Naive thymus-derived CD4-positive, alpha-beta T cell (primary cell): Measurements from ENCODE around the gene TMIGD2. TPM values are rescaled to one million over a fixed set of nuclear protein-coding genes. Genes with fewer than 3 reads are reported as not detected.

Source experiments
- ATAC-seq: fragments of 150-1000 bp; cut with Tn5 transposase; 2 replicates; pipeline ENCODE4 v1.10.0; 2021; ENCODE audit warnings: mild to moderate bottlenecking, moderate library complexity
- CTCF ChIA-PET: fragments of 350-600 bp; sonication (Branson Sonifier 250); formaldehyde crosslinking; loops from one replicate; lab custom pipeline; 2021; ENCODE audit warnings: antibody characterized with exemption; lab: Charles Lee
- POLR2A ChIA-PET: fragments of 350-600 bp; sonication (Branson Sonifier 250); formaldehyde crosslinking; loops from one replicate; lab custom pipeline; 2021; ENCODE audit warnings: antibody characterized with exemption, inconsistent platforms; lab: Charles Lee
- DNase-seq, 9 donors: peaks; one replicate each; pipeline versions ENCODE4 v3.0.0 to v3.0.0-alpha.2; 2020 to 2022; ENCODE audit warnings: mixed read lengths in 1 of 9
- H3K27ac ChIP-seq: one replicate; pipeline ENCODE4 v1.7.0; 2013; ENCODE audit warnings: mild to moderate bottlenecking, low read depth, low read length, moderate library complexity
- H3K27me3 ChIP-seq, 2 donors: one replicate each; pipeline ENCODE4 v1.7.0; 2013; ENCODE audit warnings: low read length in 2 of 2, mild to moderate bottlenecking in 2 of 2, moderate library complexity in 2 of 2; ENCODE audit not compliant: control insufficient read depth in 2 of 2, insufficient read depth in 2 of 2
- H3K36me3 ChIP-seq, 3 experiments: 1 replicate in 2 of 3; 2 replicates in 1 of 3; pipeline ENCODE4 v1.7.0; 2013; ENCODE audit warnings: low read length in 3 of 3, mild to moderate bottlenecking in 3 of 3, moderate library complexity in 1 of 3; ENCODE audit not compliant: insufficient read depth in 3 of 3, control insufficient read depth in 2 of 3
- H3K4me1 ChIP-seq, 2 donors: one replicate each; pipeline ENCODE4 v1.7.0; 2013; ENCODE audit warnings: low read length in 2 of 2, mild to moderate bottlenecking in 2 of 2, moderate library complexity in 1 of 2; ENCODE audit not compliant: control insufficient read depth in 2 of 2, insufficient read depth in 2 of 2
- H3K4me3 ChIP-seq: 2 replicates; pipeline ENCODE4 v1.7.0; 2013; ENCODE audit warnings: mild to moderate bottlenecking, low read length
- H3K9me3 ChIP-seq, 3 experiments: 1 replicate in 2 of 3; 2 replicates in 1 of 3; pipeline ENCODE4 v1.7.0; 2013; ENCODE audit warnings: low read length in 3 of 3; ENCODE audit not compliant: control insufficient read depth in 2 of 3
- H3K27ac Mint-ChIP-seq, 9 donors: one replicate each; pipeline ENCODE4 v1.8.0; 2020 to 2022; ENCODE audit warnings: mixed read lengths in 9 of 9, mild to moderate bottlenecking in 8 of 9, moderate library complexity in 5 of 9, inconsistent platforms in 2 of 9
- H3K27me3 Mint-ChIP-seq, 5 donors: one replicate each; pipeline ENCODE4 v1.8.0; 2021 to 2022; ENCODE audit warnings: mixed read lengths in 5 of 5, mild to moderate bottlenecking in 1 of 5
- H3K36me3 Mint-ChIP-seq, 5 donors: one replicate each; pipeline ENCODE4 v1.8.0; 2020 to 2022; ENCODE audit warnings: mixed read lengths in 5 of 5, mild to moderate bottlenecking in 3 of 5, inconsistent platforms in 1 of 5
- H3K4me1 Mint-ChIP-seq, 7 donors: one replicate each; pipeline ENCODE4 v1.8.0; 2020 to 2022; ENCODE audit warnings: mixed read lengths in 7 of 7, mild to moderate bottlenecking in 3 of 7, inconsistent platforms in 1 of 7
- H3K4me3 Mint-ChIP-seq, 10 donors: one replicate each; pipeline ENCODE4 v1.8.0; 2020 to 2022; ENCODE audit warnings: mild to moderate bottlenecking in 10 of 10, mixed read lengths in 10 of 10, moderate library complexity in 6 of 10, inconsistent platforms in 2 of 10
- H3K9me3 Mint-ChIP-seq, 11 donors: one replicate each; pipeline ENCODE4 v1.8.0; 2020 to 2022; ENCODE audit warnings: mixed read lengths in 11 of 11, mild to moderate bottlenecking in 4 of 11, inconsistent platforms in 1 of 11, moderate library complexity in 1 of 11
- intact Hi-C, 2 donors: fragments of 100-400 bp; cut with micrococcal nuclease; formaldehyde crosslinking; loops; one replicate each; pipeline ENCODE4 v1.15.1; 2023
- polyA plus RNA-seq, 2 donors: library from polyadenylated mRNA; unstranded; fragments of 300-500 nt; fragmentation: Illumina TruSeq; gene quantifications; one replicate each; pipeline ENCODE4 v1.2.3, GENCODE V29; 2021
- total RNA-seq, 6 experiments: library from RNA in 5 of 6; stranded (reverse) in 5 of 6; gene quantifications; 1 replicate in 5 of 6; 2 replicates in 1 of 6; pipeline ENCODE4 v1.2.3 and lab custom pipeline; 2021 to 2026

The TMIGD2 gene
- total and polyA plus RNA-seq, 7 experiments from 2014 or later: 22.3 to 107 (median 48.2) TPM

DNA sequence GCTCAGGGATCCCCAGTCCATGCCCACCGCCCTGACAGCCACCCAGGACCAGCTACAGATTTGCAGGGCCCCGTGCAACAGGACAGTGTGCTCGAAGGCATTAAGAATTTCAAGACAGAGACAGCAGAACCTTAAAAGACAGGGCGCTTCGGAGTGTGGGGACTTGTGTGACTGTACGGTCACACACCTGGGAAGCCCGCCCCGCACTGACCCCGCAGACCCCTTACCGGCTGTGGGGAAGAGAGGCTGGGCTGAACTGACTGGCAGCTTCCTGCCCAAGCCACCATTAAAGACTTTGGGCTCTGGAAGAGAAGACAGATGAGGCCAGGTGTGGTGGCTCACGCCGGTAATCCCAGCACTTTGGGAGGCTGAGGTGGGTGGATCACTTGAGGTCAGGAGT lies 22.0 kb upstream of the TMIGD2 start:
- H3K4me1 ChIP-seq: peaks cover 11 to 14% of the 10 kb centered on the region in 2 donors
- intact Hi-C loops: no loop called here
- CTCF ChIA-PET: no interaction called here
- no peaks in the 10 kb centered on the region for H3K27me3 ChIP-seq
- POLR2A ChIA-PET: no interaction called here
- Mint-ChIP-seq H3K9me3 (peaks cover 0 to 17% (median 0%) of the 10 kb centered on the region in 11 donors), H3K27ac (no peak overlapping the region), H3K4me3 (no peak overlapping the region), H3K27me3 (peaks cover 0 to 4% (median 0%) of the 10 kb centered on the region in 5 donors), H3K4me1 (peaks cover 16 to 30% (median 24%) of the 10 kb centered on the region in 7 donors), H3K36me3 (peaks cover 0 to 19% (median 0%) of the 10 kb centered on the region in 5 donors)
- no peak overlapping the region for H3K27ac ChIP-seq
- H3K4me3 ChIP-seq: no peak overlapping the region
- DNase-seq (no peak), ATAC-seq (no peak)
- no peaks in the 10 kb centered on the region for H3K36me3 ChIP-seq
- no peaks in the 10 kb centered on the region for H3K9me3 ChIP-seq

DNA sequence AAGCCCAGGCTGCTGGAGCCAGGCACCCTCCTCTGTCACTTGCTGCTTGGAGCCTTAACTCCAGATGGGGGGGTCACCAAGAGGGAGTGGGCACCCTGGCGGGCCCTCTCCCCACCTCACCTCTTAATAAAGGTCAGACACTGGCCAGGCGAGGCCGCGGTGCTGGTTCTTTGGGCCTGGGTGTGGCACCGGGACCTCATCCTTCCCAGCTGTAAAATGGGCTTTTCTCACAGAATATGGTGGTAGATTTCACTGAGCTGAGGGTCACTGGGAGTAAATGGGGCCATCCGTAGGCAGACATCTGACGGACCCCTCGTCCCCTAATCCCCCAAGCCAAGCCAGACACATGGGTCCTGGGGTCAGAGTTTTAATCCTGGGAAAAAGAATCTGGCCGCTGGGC lies 21.5 kb upstream of the TMIGD2 start:
- peaks cover 0 to 4% (median 0%) of the 10 kb centered on the region in 5 donors for H3K27me3 Mint-ChIP-seq
- peak overlapping the region in 1 of 10 donors; percentile 34 for H3K4me3 Mint-ChIP-seq
- Histone ChIP-seq H3K9me3 (no peaks in the 10 kb centered on the region), H3K27me3 (no peaks in the 10 kb centered on the region), H3K27ac (no peak overlapping the region), H3K4me3 (no peak overlapping the region), H3K36me3 (no peaks in the 10 kb centered on the region), H3K4me1 (peaks cover 11 to 14% of the 10 kb centered on the region in 2 donors)
- H3K36me3 Mint-ChIP-seq: peaks cover 0 to 24% (median 0%) of the 10 kb centered on the region in 5 donors
- intact Hi-C loops: no loop called here
- ATAC-seq (no peak), DNase-seq (no peak)
- CTCF ChIA-PET: no interaction called here
- H3K9me3 Mint-ChIP-seq: peaks cover 0 to 19% (median 0%) of the 10 kb centered on the region in 11 donors
- POLR2A ChIA-PET: interaction anchor here (0.9 to 1.4 kb wide), 2 partner anchors 19 to 56 kb away, joined by 3 to 8 read pairs; partner anchors contain the start of gene MPND
- no peak overlapping the region for H3K27ac Mint-ChIP-seq
- peaks cover 16 to 31% (median 23%) of the 10 kb centered on the region in 7 donors for H3K4me1 Mint-ChIP-seq

DNA sequence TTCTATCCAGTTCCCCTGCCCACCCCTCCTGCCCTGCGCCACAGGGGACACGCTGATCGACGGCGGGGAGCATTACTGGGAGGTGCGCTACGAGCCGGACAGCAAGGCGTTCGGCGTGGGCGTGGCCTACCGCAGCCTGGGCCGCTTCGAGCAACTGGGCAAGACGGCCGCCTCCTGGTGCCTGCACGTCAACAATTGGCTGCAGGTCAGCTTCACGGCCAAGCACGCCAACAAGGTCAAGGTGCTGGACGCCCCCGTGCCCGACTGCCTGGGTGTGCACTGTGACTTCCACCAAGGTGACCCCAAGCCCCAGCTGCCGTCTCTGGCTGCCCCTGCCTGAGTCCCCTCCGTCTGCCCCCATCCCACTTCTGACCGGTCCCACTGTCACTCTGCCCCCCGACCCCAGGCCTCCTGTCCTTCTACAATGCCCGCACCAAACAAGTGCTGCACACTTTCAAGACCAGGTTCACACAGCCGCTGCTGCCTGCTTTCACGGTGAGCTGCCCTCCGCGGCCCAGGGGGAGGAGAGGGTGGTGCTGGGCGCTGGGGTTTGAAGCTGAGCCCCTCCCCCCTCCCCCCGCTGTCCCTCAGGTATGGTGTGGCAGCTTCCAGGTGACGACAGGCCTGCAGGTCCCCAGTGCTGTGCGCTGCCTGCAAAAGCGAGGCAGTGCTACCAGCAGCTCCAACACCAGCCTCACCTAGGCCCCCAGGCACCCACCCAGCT lies 20.9 kb upstream of the TMIGD2 start:
- intact Hi-C loops: no loop called here
- Histone ChIP-seq H3K4me1 (peaks cover 11 to 14% of the 10 kb centered on the region in 2 donors), H3K36me3 (no peaks in the 10 kb centered on the region), H3K27me3 (no peaks in the 10 kb centered on the region), H3K4me3 (no peak overlapping the region), H3K9me3 (no peaks in the 10 kb centered on the region), H3K27ac (no peak overlapping the region)
- Mint-ChIP-seq H3K4me1 (peaks cover 16 to 27% (median 20%) of the 10 kb centered on the region in 7 donors), H3K27me3 (no peaks in the 10 kb centered on the region), H3K36me3 (peaks cover 0 to 28% (median 0%) of the 10 kb centered on the region in 5 donors), H3K27ac (no peak overlapping the region), H3K9me3 (peaks cover 0 to 19% (median 0%) of the 10 kb centered on the region in 11 donors), H3K4me3 (no peak overlapping the region)
- no peak for ATAC-seq
- no peak for DNase-seq
- POLR2A ChIA-PET: interaction anchor here (0.9 to 1.4 kb wide), 4 partner anchors 20 to 56 kb away, joined by 3 to 8 read pairs (median 4); partner anchors contain the start of gene MPND
- CTCF ChIA-PET: interaction anchor here (0.6 kb wide), 1 partner anchor 459 kb away, joined by 4 read pairs; no protein-coding TSS in a partner anchor

- H3K27me3 Mint-ChIP-seq: no peaks in the 10 kb centered on the region
- Histone ChIP-seq H3K4me3 (no peak overlapping the region), H3K9me3 (no peaks in the 10 kb centered on the region), H3K4me1 (no peaks in the 10 kb centered on the region), H3K36me3 (no peaks in the 10 kb centered on the region), H3K27me3 (no peaks in the 10 kb centered on the region), H3K27ac (no peak overlapping the region)
- H3K4me1 Mint-ChIP-seq: peaks cover 0 to 12% (median 0%) of the 10 kb centered on the region in 7 donors
- DNase-seq: no peak
- peak overlapping the region in 2 of 9 donors; percentile 3 to 44 for H3K27ac Mint-ChIP-seq
- H3K9me3 Mint-ChIP-seq: peaks cover 0 to 17% (median 0%) of the 10 kb centered on the region in 11 donors
- no peak overlapping the region for H3K4me3 Mint-ChIP-seq
- no peak for ATAC-seq
- CTCF ChIA-PET: interaction anchor here (0.5 to 1.5 kb wide), 8 partner anchors 22 to 466 kb away, joined by 3 to 7 read pairs (median 4); no protein-coding TSS in a partner anchor
- peaks cover 0 to 37% (median 0%) of the 10 kb centered on the region in 5 donors for H3K36me3 Mint-ChIP-seq
- POLR2A ChIA-PET: interaction anchor here (1.0 kb wide), 1 partner anchor 23 kb away, joined by 3 read pairs; the partner anchor contains the start of gene MPND
- intact Hi-C loops: no loop called here
Observed at GRCh38 chr19:4320419-4320818, 18.2 kb upstream of the TMIGD2 start.

GRCh38 chr19:4319067-4319718 lies 17.0 kb upstream of the TMIGD2 start:
- Mint-ChIP-seq H3K4me3 (peak overlapping the region in 1 of 10 donors; percentile 38), H3K27ac (peak overlapping the region in 6 of 9 donors; percentile 8 to 76 (median 48)), H3K27me3 (no peaks in the 10 kb centered on the region), H3K4me1 (peaks cover 0 to 12% (median 0%) of the 10 kb centered on the region in 7 donors), H3K9me3 (peaks cover 0 to 17% (median 0%) of the 10 kb centered on the region in 11 donors), H3K36me3 (peaks cover 0 to 35% (median 0%) of the 10 kb centered on the region in 5 donors)
- H3K4me3 ChIP-seq: no peak overlapping the region
- no peak overlapping the region for H3K27ac ChIP-seq
- intact Hi-C loops: no loop called here
- no peak for ATAC-seq
- no peaks in the 10 kb centered on the region for H3K9me3 ChIP-seq
- ChIA-PET CTCF (interaction anchor here (0.6 to 1.3 kb wide), 4 partner anchors 23 to 293 kb away, joined by 3 to 6 read pairs (median 4); no protein-coding TSS in a partner anchor), POLR2A (no interaction called here)
- no peaks in the 10 kb centered on the region for H3K36me3 ChIP-seq
- H3K27me3 ChIP-seq: no peaks in the 10 kb centered on the region
- DNase-seq: no peak
- no peaks in the 10 kb centered on the region for H3K4me1 ChIP-seq

DNA sequence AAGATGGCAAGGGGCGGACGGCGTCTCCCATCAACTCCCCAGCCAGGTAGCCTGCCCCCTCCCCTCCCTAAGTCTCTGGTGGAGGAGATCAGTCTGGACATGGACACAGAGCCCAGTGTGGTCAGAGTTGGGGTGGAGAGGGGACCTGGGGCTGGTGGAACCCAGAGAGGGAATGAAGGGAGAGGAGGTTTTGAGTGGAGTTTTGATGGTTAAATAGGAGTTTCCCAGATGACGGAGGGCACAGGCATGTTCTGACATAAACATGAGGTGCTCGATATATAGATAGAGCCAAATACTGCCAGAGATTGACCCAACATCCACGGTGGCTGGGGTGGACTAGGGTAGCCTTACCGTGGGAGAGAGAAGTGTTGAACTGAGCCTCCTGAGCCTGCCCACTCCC lies 16.3 kb upstream of the TMIGD2 start:
- H3K4me3 Mint-ChIP-seq: no peak overlapping the region
- no peaks in the 10 kb centered on the region for H3K9me3 ChIP-seq
- no peak overlapping the region for H3K27ac ChIP-seq
- intact Hi-C loops: no loop called here
- H3K4me1 ChIP-seq: no peaks in the 10 kb centered on the region
- peaks cover 0 to 35% (median 0%) of the 10 kb centered on the region in 5 donors for H3K36me3 Mint-ChIP-seq
- peak overlapping the region in 1 of 9 donors; percentile 76 for H3K27ac Mint-ChIP-seq
- CTCF ChIA-PET: no interaction called here
- H3K4me1 Mint-ChIP-seq: peaks cover 0 to 12% (median 0%) of the 10 kb centered on the region in 7 donors
- H3K36me3 ChIP-seq: no peaks in the 10 kb centered on the region
- H3K4me3 ChIP-seq: no peak overlapping the region
- no peak for DNase-seq
- H3K27me3 Mint-ChIP-seq: no peaks in the 10 kb centered on the region
- peaks cover 0 to 17% (median 0%) of the 10 kb centered on the region in 11 donors for H3K9me3 Mint-ChIP-seq
- ATAC-seq: no peak
- POLR2A ChIA-PET: no interaction called here
- H3K27me3 ChIP-seq: no peaks in the 10 kb centered on the region
